GM12878 (cell line): ENCODE data around the gene DLG2. TPM values are rescaled to one million over a fixed set of nuclear protein-coding genes. Genes with fewer than 3 reads are reported as not detected.

Experiments used
- ATAC-seq: fragments of 200-7000 bp; cut with Tn5 transposase; 3 replicates; pipeline ENCODE4 v1.9.1; 2020; ENCODE audit warnings: mild to moderate bottlenecking, moderate library complexity
- BruUV-seq: library from RNA; stranded (reverse); fragments of 400-500 nt; replicated peaks from 2 replicates; lab custom pipeline; 2021; lab: Mats Ljungman, UMichigan
- CTCF ChIA-PET: fragments of 300-600 bp; sonication (Branson Sonifier 250); formaldehyde crosslinking; extraction: SDS; loops from one replicate; lab custom pipeline; 2021; ENCODE audit warnings: inconsistent platforms; lab: Yijun Ruan, JAX
- POLR2A ChIA-PET: fragments of 350-600 bp; formaldehyde crosslinking; extraction: SDS; loops from one replicate; lab custom pipeline; 2021; ENCODE audit warnings: inconsistent platforms; lab: Charles Lee
- RAD21 ChIA-PET: fragments of 300-600 bp; sonication (Branson Sonifier 250); formaldehyde crosslinking; loops from one replicate; lab custom pipeline; 2023; ENCODE audit warnings: antibody characterized with exemption; ENCODE audit not compliant: unreplicated experiment; lab: Charles Lee
- SMC1A ChIA-PET: fragments of 300-600 bp; sonication (Branson Sonifier 250); formaldehyde crosslinking; loops from one replicate; lab custom pipeline; 2023; ENCODE audit not compliant: unreplicated experiment, uncharacterized antibody; lab: Charles Lee
- DNase-seq: peaks from one replicate; pipeline ENCODE4 v3.0.0-alpha.2; 2011; ENCODE audit warnings: low read depth, low spot score
- FAIRE-seq: peaks from 3 replicates; lab custom pipeline; 2011; peaks lifted over from hg19 to GRCh38; lab: Jason Lieb, UNC
- H2AFZ ChIP-seq: 2 replicates; pipeline ENCODE4 v1.6.0; 2011; ENCODE audit warnings: low read depth, low read length, control low read depth; ENCODE audit not compliant: control insufficient read depth
- H3K27ac ChIP-seq: 2 replicates; pipeline ENCODE4 v1.5.1; 2011; ENCODE audit warnings: control low read depth; ENCODE audit not compliant: control insufficient read depth, insufficient read depth
- H3K27me3 ChIP-seq, 2 experiments: replicated peaks in 1 of 2; 2 replicates each; pipeline versions ENCODE4 v1.6.0 to v1.6.1; 2011; ENCODE audit warnings: low read length in 1 of 2; ENCODE audit not compliant: control insufficient read depth in 2 of 2, insufficient read depth in 2 of 2
- H3K36me3 ChIP-seq, 2 experiments: 2 replicates each; pipeline ENCODE4 v1.5.1; 2011; ENCODE audit warnings: low read length in 1 of 2; ENCODE audit not compliant: control insufficient read depth in 2 of 2, insufficient read depth in 2 of 2
- H3K4me1 ChIP-seq: 2 replicates; pipeline ENCODE4 v1.6.1; 2011; ENCODE audit warnings: mild to moderate bottlenecking, low read length, moderate library complexity, mixed read lengths; ENCODE audit not compliant: control insufficient read depth, insufficient read depth
- H3K4me2 ChIP-seq: 2 replicates; pipeline ENCODE4 v1.6.0; 2011; ENCODE audit warnings: control low read depth; ENCODE audit not compliant: control insufficient read depth, insufficient read depth
- H3K4me3 ChIP-seq: fragments of 200-600 bp; sonication (generic); 2 replicates; pipeline ENCODE4 v1.5.1; 2016
- H3K79me2 ChIP-seq: 2 replicates; pipeline ENCODE4 v1.6.0; 2011; ENCODE audit warnings: low read length; ENCODE audit not compliant: control insufficient read depth, insufficient read depth
- H3K9ac ChIP-seq: 2 replicates; pipeline ENCODE4 v1.8.0; 2011; ENCODE audit warnings: low read length, control low read depth, mixed read lengths; ENCODE audit not compliant: control insufficient read depth, insufficient read depth
- H3K9me3 ChIP-seq: replicated peaks from 3 replicates; pipeline ENCODE4 v1.5.1; 2011; ENCODE audit warnings: mild to moderate bottlenecking, low read length; ENCODE audit not compliant: control insufficient read depth, insufficient read depth
- H4K20me1 ChIP-seq: 2 replicates; pipeline ENCODE4 v1.6.0; 2011; ENCODE audit not compliant: control insufficient read depth, insufficient read depth
- ETV6 ChIP-seq, 2 experiments: fragments of 450-650 bp in 1 of 2; IDR thresholded peaks in 1 of 2; conservative IDR thresholded peaks in 1 of 2; 2 replicates each; pipeline ENCODE4 v1.6.1; 2014; ENCODE audit warnings: antibody characterized with exemption in 1 of 2, borderline replicate concordance in 1 of 2, low read depth in 1 of 2, mild to moderate bottlenecking in 1 of 2, moderate library complexity in 1 of 2
- HDAC2 ChIP-seq: fragments of 200-600 bp; sonication (generic); IDR thresholded peaks from 2 replicates; pipeline ENCODE4 v1.6.1; 2017
- IRF3 ChIP-seq: fragments of 450-650 bp; IDR thresholded peaks from 2 replicates; pipeline ENCODE4 v1.6.1; 2014; ENCODE audit warnings: mild to moderate bottlenecking
- MTA2 ChIP-seq: fragments of 450-650 bp; IDR thresholded peaks from 2 replicates; pipeline ENCODE4 v1.6.1; 2016; ENCODE audit warnings: low read depth, mild to moderate bottlenecking, moderate library complexity
- MXI1 ChIP-seq: fragments of 150-350 bp; IDR thresholded peaks from 2 replicates; pipeline ENCODE4 v1.6.1; 2011; ENCODE audit warnings: low read depth, mild to moderate bottlenecking, inconsistent platforms, low read length, improper control_type of control experiment
- NR2C2 ChIP-seq: IDR thresholded peaks from 2 replicates; pipeline ENCODE4 v1.6.1; 2011; ENCODE audit warnings: borderline replicate concordance, low read depth; ENCODE audit not compliant: control insufficient read depth, insufficient read length
- RFX5 ChIP-seq: IDR thresholded peaks from 2 replicates; pipeline ENCODE4 v1.6.1; 2011; ENCODE audit warnings: low read depth, low read length, improper control_type of control experiment
- YY1 ChIP-seq: IDR thresholded peaks from 2 replicates; pipeline ENCODE4 v1.6.1; 2011; ENCODE audit warnings: low read depth, mild to moderate bottlenecking, low read length
- ZNF217 ChIP-seq: fragments of 450-650 bp; IDR thresholded peaks from 2 replicates; pipeline ENCODE4 v1.6.1; 2017; ENCODE audit warnings: antibody characterized with exemption, mild to moderate bottlenecking
- WGBS: methylation state at CpG from one replicate; pipeline ENCODE4 v1.1.6; 2016; ENCODE audit warnings: low lambda C conversion rate; ENCODE audit not compliant: insufficient replicate concordance, insufficient coverage; ENCODE audit errors: missing lambda C conversion rate; 5-methylcytosine and 5-hydroxymethylcytosine counted together
- in situ Hi-C: fragments of 300-500 bp; cut with MboI; formaldehyde crosslinking; loops from 9 replicates; pipeline ENCODE4 v1.14.3; 2018; ENCODE audit warnings: mixed read lengths
- intact Hi-C: fragments of 100-400 bp; cut with micrococcal nuclease; formaldehyde crosslinking; loops from one replicate; pipeline ENCODE4 v1.14.2; 2022; ENCODE audit not compliant: unreplicated experiment
- polyA plus RNA-seq, 11 experiments: library from polyadenylated mRNA; depleted of rRNA in 4 of 11; unstranded in 6 of 11; stranded (reverse) in 5 of 11; fragments of >200 nt; fragmentation: Nextera tagmentation in 4 of 11; fragmentation: Illumina TruSeq in 1 of 11; extraction: Ambion mirVana in 4 of 11; extraction: Trizol in 1 of 11; gene quantifications; 1 replicate in 1 of 11; 2 replicates in 10 of 11; pipeline versions ENCODE4 v1.2.1 to v1.2.3, GENCODE V29; 2011 to 2016; ENCODE audit warnings: inconsistent platforms in 2 of 11, missing spikeins in 2 of 11, low read depth in 1 of 11
- total RNA-seq, 4 experiments: library from RNA; depleted of rRNA in 3 of 4; stranded (reverse); fragments of >200 nt in 3 of 4; fragmentation: Illumina TruSeq in 1 of 4; extraction: Trizol in 1 of 4; gene quantifications; 2 replicates each; pipeline versions ENCODE4 v1.2.1 to v1.2.3, GENCODE V29; 2013 to 2021
- TF ChIP-seq, protein P1 (sequence below): fragments of 450-650 bp; IDR thresholded peaks from 2 replicates; pipeline ENCODE4 v1.6.1; 2017; ENCODE audit warnings: mild to moderate bottlenecking, moderate library complexity

The DLG2 gene
- total and polyA plus RNA-seq, 10 of the 15 experiments (the other 5 are each of a cell fraction or from before 2014, with no cell fraction given): 0.09 to 0.98 (median 0.35) TPM

DNA sequence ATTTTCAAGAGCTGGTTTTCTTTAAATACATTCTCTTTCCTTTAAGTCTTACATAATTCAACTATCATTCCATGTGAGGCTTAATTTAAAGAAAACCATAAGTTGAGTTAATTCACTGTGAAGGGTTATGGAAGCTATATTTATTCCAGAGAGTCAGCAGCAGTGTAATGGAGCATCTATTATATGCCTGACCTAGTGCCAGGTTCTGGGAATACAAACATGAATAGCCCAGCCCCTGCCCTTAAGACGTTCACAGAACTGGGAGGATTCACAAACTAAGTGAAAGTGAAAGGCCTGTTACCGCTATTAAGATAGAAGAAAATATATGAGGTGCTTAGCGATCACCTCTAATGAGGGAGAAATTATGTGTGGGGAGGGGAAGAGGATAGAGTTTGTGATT is 1932.1 kb downstream of the DLG2 start:
- no peaks in the 10 kb centered on the region for H3K9me3 ChIP-seq
- DNase-seq (no peak), ATAC-seq (no peak), FAIRE-seq (no peak)
- H3K4me3 ChIP-seq: no peak overlapping the region
- H3K79me2 ChIP-seq: no peaks in the 10 kb centered on the region
- TF ChIP-seq MTA2 (no peak), YY1 (no peak), MXI1 (no peak), ETV6 (conservative IDR thresholded peaks at IDR 0.05 in 1 of 2, IDR thresholded peaks at IDR 0.05 in 1 of 2; ENCODE audit: borderline replicate concordance in 1 of 2, low read depth in 1 of 2) (no peak)
- SMC1A ChIA-PET: interaction anchor here (1.8 kb wide), 1 partner anchor 10 kb away, joined by 6 read pairs; no protein-coding TSS in a partner anchor
- no peak overlapping the region for H3K27ac ChIP-seq
- H4K20me1 ChIP-seq: no peaks in the 10 kb centered on the region
- POLR2A ChIA-PET: no interaction called here
- intact Hi-C loops: no loop called here
- in situ Hi-C loops: no loop called here
- H3K4me1 ChIP-seq: no peaks in the 10 kb centered on the region
- CTCF ChIA-PET: interaction anchor here (0.9 to 1.3 kb wide), 3 partner anchors 13 to 402 kb away, joined by 3 to 4 read pairs (median 3); no protein-coding TSS in a partner anchor
- H3K36me3 ChIP-seq: no peaks in the 10 kb centered on the region
- H3K27me3 ChIP-seq: no peaks in the 10 kb centered on the region
- BruUV-seq: no TSS peak
- H3K4me2 ChIP-seq: no peak overlapping the region
- no peak overlapping the region for H2AFZ ChIP-seq
- RAD21 ChIA-PET: no interaction called here
- WGBS: 57% methylated on average over 3 of the region's 3 CpGs
- no peak overlapping the region for H3K9ac ChIP-seq

GRCh38 chr11:83694191-83694910 is 1932.8 kb downstream of the DLG2 start:
- no peaks in the 10 kb centered on the region for H3K36me3 ChIP-seq
- ChIA-PET SMC1A (interaction anchor here (0.7 to 1.8 kb wide), 3 partner anchors 9 to 18 kb away, joined by 3 to 6 read pairs (median 3); no protein-coding TSS in a partner anchor), RAD21 (no interaction called here), CTCF (interaction anchor here (0.9 to 1.3 kb wide), 2 partner anchors 13 to 402 kb away, joined by 3 to 4 read pairs; no protein-coding TSS in a partner anchor), POLR2A (no interaction called here)
- 50% methylated on average over 10 of the region's 10 CpGs for WGBS
- no peaks in the 10 kb centered on the region for H3K4me1 ChIP-seq
- no peak overlapping the region for H3K4me3 ChIP-seq
- H3K9me3 ChIP-seq: no peaks in the 10 kb centered on the region
- BruUV-seq: no TSS peak
- no peak for ATAC-seq
- H3K79me2 ChIP-seq: no peaks in the 10 kb centered on the region
- H3K4me2 ChIP-seq: no peak overlapping the region
- H3K27me3 ChIP-seq: no peaks in the 10 kb centered on the region
- H3K27ac ChIP-seq: no peak overlapping the region
- in situ Hi-C loops (no loop called here), intact Hi-C loops (no loop called here)
- no peak for DNase-seq
- H2AFZ ChIP-seq: no peak overlapping the region
- H3K9ac ChIP-seq: no peak overlapping the region
- H4K20me1 ChIP-seq: no peaks in the 10 kb centered on the region
- no peak for FAIRE-seq
- TF ChIP-seq RFX5 (no peak), HDAC2 (no peak), YY1 (no peak), IRF3 (no peak), MTA2 (no peak), ZNF217 (no peak), NR2C2 (no peak)
- TF ChIP-seq, protein P1, sequence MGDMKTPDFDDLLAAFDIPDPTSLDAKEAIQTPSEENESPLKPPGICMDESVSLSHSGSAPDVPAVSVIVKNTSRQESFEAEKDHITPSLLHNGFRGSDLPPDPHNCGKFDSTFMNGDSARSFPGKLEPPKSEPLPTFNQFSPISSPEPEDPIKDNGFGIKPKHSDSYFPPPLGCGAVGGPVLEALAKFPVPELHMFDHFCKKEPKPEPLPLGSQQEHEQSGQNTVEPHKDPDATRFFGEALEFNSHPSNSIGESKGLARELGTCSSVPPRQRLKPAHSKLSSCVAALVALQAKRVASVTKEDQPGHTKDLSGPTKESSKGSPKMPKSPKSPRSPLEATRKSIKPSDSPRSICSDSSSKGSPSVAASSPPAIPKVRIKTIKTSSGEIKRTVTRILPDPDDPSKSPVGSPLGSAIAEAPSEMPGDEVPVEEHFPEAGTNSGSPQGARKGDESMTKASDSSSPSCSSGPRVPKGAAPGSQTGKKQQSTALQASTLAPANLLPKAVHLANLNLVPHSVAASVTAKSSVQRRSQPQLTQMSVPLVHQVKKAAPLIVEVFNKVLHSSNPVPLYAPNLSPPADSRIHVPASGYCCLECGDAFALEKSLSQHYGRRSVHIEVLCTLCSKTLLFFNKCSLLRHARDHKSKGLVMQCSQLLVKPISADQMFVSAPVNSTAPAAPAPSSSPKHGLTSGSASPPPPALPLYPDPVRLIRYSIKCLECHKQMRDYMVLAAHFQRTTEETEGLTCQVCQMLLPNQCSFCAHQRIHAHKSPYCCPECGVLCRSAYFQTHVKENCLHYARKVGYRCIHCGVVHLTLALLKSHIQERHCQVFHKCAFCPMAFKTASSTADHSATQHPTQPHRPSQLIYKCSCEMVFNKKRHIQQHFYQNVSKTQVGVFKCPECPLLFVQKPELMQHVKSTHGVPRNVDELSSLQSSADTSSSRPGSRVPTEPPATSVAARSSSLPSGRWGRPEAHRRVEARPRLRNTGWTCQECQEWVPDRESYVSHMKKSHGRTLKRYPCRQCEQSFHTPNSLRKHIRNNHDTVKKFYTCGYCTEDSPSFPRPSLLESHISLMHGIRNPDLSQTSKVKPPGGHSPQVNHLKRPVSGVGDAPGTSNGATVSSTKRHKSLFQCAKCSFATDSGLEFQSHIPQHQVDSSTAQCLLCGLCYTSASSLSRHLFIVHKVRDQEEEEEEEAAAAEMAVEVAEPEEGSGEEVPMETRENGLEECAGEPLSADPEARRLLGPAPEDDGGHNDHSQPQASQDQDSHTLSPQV: no peak
